Measurements from ENCODE around the gene SMPD2.

DNA sequence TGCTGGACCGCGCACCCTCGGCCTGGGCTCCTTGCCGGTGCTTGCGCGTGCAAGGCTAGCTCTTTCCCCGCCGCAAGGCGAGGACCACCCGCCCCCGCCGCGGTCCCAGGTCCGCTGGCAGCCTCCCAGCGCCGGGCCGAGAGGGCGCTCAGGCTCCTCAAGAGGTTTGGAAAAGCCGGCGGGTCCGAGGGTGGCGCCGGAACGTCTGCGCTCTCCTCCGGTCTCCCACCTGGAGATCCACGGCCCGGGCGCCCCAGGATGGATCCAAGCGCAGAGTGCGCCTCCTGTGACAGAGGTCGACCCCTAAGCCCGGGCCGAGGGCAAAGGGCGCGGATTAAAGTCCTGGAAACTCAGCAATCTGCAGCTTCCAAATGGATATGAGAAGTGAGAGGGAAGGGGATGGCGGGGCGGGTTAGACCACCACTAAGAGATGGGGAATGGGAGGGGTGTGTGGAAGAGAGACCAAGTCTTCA lies 15.6 kb downstream of the SMPD2 start:
- TF ChIP-seq POLR2A (IDR thresholded peaks at IDR 0.05; ENCODE audit: low read depth, low read length) (no peak), TAF1 (IDR thresholded peaks at IDR 0.05; ENCODE audit: borderline replicate concordance, low read depth, low read length) (no peak)

All from GM12892 (cell line).